ENCODE data around the gene CNGA2.

Gene CNGA2

GRCh38 chrX:151723156-151723760 is 11.3 kb upstream of the CNGA2 start:
- H3K36me3 Mint-ChIP-seq (ENCODE audit: low read depth), result no peaks in the 10 kb centered on the region
- H3K4me3 Mint-ChIP-seq, result no peak overlapping the region
- H3K4me1 Mint-ChIP-seq (ENCODE audit: low read depth), result peaks cover 6% of the 10 kb centered on the region
- intact Hi-C loops (cut with micrococcal nuclease), result no loop called here
- no peaks in the 10 kb centered on the region for H3K9me3 Mint-ChIP-seq
- H3K27ac Mint-ChIP-seq, result no peak overlapping the region
- H3K27me3 Mint-ChIP-seq, result no peaks in the 10 kb centered on the region

- intact Hi-C loops (cut with micrococcal nuclease), result no loop called here
- Mint-ChIP-seq H3K9me3 (no peaks in the 10 kb centered on the region), H3K36me3 (ENCODE audit: low read depth) (no peaks in the 10 kb centered on the region), H3K4me3 (no peak overlapping the region), H3K4me1 (ENCODE audit: low read depth) (peaks cover 6% of the 10 kb centered on the region), H3K27me3 (no peaks in the 10 kb centered on the region), H3K27ac (no peak overlapping the region)
Measured at GRCh38 chrX:151724563-151725337, 9.8 kb upstream of the CNGA2 start.

- peaks cover 6% of the 10 kb centered on the region for H3K4me1 Mint-ChIP-seq (ENCODE audit: low read depth)
- no peaks in the 10 kb centered on the region for H3K27me3 Mint-ChIP-seq
- intact Hi-C loops (cut with micrococcal nuclease), result no loop called here
- no peaks in the 10 kb centered on the region for H3K9me3 Mint-ChIP-seq
- H3K36me3 Mint-ChIP-seq (ENCODE audit: low read depth), result no peaks in the 10 kb centered on the region
- no peak overlapping the region for H3K27ac Mint-ChIP-seq
- H3K4me3 Mint-ChIP-seq, result no peak overlapping the region
Measured at GRCh38 chrX:151725338-151725614, 9.3 kb upstream of the CNGA2 start.

- Mint-ChIP-seq H3K4me1 (ENCODE audit: low read depth) (peaks cover 6% of the 10 kb centered on the region), H3K4me3 (no peak overlapping the region), H3K27me3 (no peaks in the 10 kb centered on the region), H3K9me3 (no peaks in the 10 kb centered on the region), H3K27ac (no peak overlapping the region), H3K36me3 (ENCODE audit: low read depth) (no peaks in the 10 kb centered on the region)
- intact Hi-C loops (cut with micrococcal nuclease), result no loop called here
Measured at GRCh38 chrX:151726751-151727150, 7.8 kb upstream of the CNGA2 start.

- no peaks in the 10 kb centered on the region for H3K36me3 Mint-ChIP-seq (ENCODE audit: low read depth)
- H3K4me3 Mint-ChIP-seq, result no peak overlapping the region
- H3K4me1 Mint-ChIP-seq (ENCODE audit: low read depth), result peaks cover 6% of the 10 kb centered on the region
- H3K27me3 Mint-ChIP-seq, result peaks cover 3% of the 10 kb centered on the region
- no peaks in the 10 kb centered on the region for H3K9me3 Mint-ChIP-seq
- no peak overlapping the region for H3K27ac Mint-ChIP-seq
- intact Hi-C loops (cut with micrococcal nuclease), result no loop called here
Measured at GRCh38 chrX:151727346-151727745, 7.2 kb upstream of the CNGA2 start.

- Mint-ChIP-seq H3K4me1 (ENCODE audit: low read depth) (peaks cover 6% of the 10 kb centered on the region), H3K4me3 (no peak overlapping the region), H3K27me3 (peaks cover 3% of the 10 kb centered on the region), H3K27ac (no peak overlapping the region), H3K9me3 (no peaks in the 10 kb centered on the region), H3K36me3 (ENCODE audit: low read depth) (no peaks in the 10 kb centered on the region)
- intact Hi-C loops (cut with micrococcal nuclease), result no loop called here
Measured at GRCh38 chrX:151729056-151729725, 5.4 kb upstream of the CNGA2 start.

GRCh38 chrX:151735219-151735618 is 673 bp downstream of the CNGA2 start:
- Mint-ChIP-seq H3K36me3 (ENCODE audit: low read depth) (no peaks in the 10 kb centered on the region), H3K9me3 (no peaks in the 10 kb centered on the region), H3K4me3 (no peak overlapping the region), H3K27me3 (peaks cover 7% of the 10 kb centered on the region), H3K27ac (no peak overlapping the region), H3K4me1 (ENCODE audit: low read depth) (no peaks in the 10 kb centered on the region)
- intact Hi-C loops (cut with micrococcal nuclease), result no loop called here

- peaks cover 7% of the 10 kb centered on the region for H3K27me3 Mint-ChIP-seq
- intact Hi-C loops (cut with micrococcal nuclease), result no loop called here
- no peaks in the 10 kb centered on the region for H3K4me1 Mint-ChIP-seq (ENCODE audit: low read depth)
- no peak overlapping the region for H3K4me3 Mint-ChIP-seq
- no peak overlapping the region for H3K27ac Mint-ChIP-seq
- no peaks in the 10 kb centered on the region for H3K9me3 Mint-ChIP-seq
- no peaks in the 10 kb centered on the region for H3K36me3 Mint-ChIP-seq (ENCODE audit: low read depth)
Measured at GRCh38 chrX:151736685-151737084, 2.1 kb downstream of the CNGA2 start.

- Mint-ChIP-seq H3K9me3 (no peaks in the 10 kb centered on the region), H3K36me3 (ENCODE audit: low read depth) (no peaks in the 10 kb centered on the region), H3K4me1 (ENCODE audit: low read depth) (no peaks in the 10 kb centered on the region), H3K27me3 (peaks cover 4% of the 10 kb centered on the region), H3K27ac (no peak overlapping the region), H3K4me3 (no peak overlapping the region)
- intact Hi-C loops (cut with micrococcal nuclease), result no loop called here
Measured at GRCh38 chrX:151737494-151737893, 2.9 kb downstream of the CNGA2 start.

GRCh38 chrX:151738751-151739150 is 4.2 kb downstream of the CNGA2 start:
- no peak overlapping the region for H3K4me3 Mint-ChIP-seq
- peaks cover 4% of the 10 kb centered on the region for H3K27me3 Mint-ChIP-seq
- H3K27ac Mint-ChIP-seq, result no peak overlapping the region
- no peaks in the 10 kb centered on the region for H3K4me1 Mint-ChIP-seq (ENCODE audit: low read depth)
- no peaks in the 10 kb centered on the region for H3K9me3 Mint-ChIP-seq
- intact Hi-C loops (cut with micrococcal nuclease), result no loop called here
- H3K36me3 Mint-ChIP-seq (ENCODE audit: low read depth), result no peaks in the 10 kb centered on the region

GRCh38 chrX:151741606-151742005 is 7.1 kb downstream of the CNGA2 start:
- intact Hi-C loops (cut with micrococcal nuclease), result no loop called here
- H3K4me3 Mint-ChIP-seq, result no peak overlapping the region

GRCh38 chrX:151742311-151742710 is 7.8 kb downstream of the CNGA2 start:
- H3K9me3 Mint-ChIP-seq, result no peaks in the 10 kb centered on the region
- no peak overlapping the region for H3K27ac Mint-ChIP-seq
- no peaks in the 10 kb centered on the region for H3K36me3 Mint-ChIP-seq (ENCODE audit: low read depth)
- no peaks in the 10 kb centered on the region for H3K4me1 Mint-ChIP-seq (ENCODE audit: low read depth)
- no peaks in the 10 kb centered on the region for H3K27me3 Mint-ChIP-seq
- H3K4me3 Mint-ChIP-seq, result no peak overlapping the region
- intact Hi-C loops (cut with micrococcal nuclease), result no loop called here

More at GRCh38 chrX:151741606-151742005, 7.1 kb downstream of the CNGA2 start:
- H3K27ac Mint-ChIP-seq, result no peak overlapping the region
- H3K36me3 Mint-ChIP-seq (ENCODE audit: low read depth), result no peaks in the 10 kb centered on the region
- H3K27me3 Mint-ChIP-seq, result no peaks in the 10 kb centered on the region
- H3K4me1 Mint-ChIP-seq (ENCODE audit: low read depth), result no peaks in the 10 kb centered on the region
- no peaks in the 10 kb centered on the region for H3K9me3 Mint-ChIP-seq

GRCh38 chrX:151743651-151744470 is 9.3 kb downstream of the CNGA2 start:
- H3K4me3 Mint-ChIP-seq, result no peak overlapping the region
- H3K36me3 Mint-ChIP-seq (ENCODE audit: low read depth), result no peaks in the 10 kb centered on the region
- H3K9me3 Mint-ChIP-seq, result no peaks in the 10 kb centered on the region
- H3K27me3 Mint-ChIP-seq, result no peaks in the 10 kb centered on the region
- no peaks in the 10 kb centered on the region for H3K4me1 Mint-ChIP-seq (ENCODE audit: low read depth)
- intact Hi-C loops (cut with micrococcal nuclease), result no loop called here
- no peak overlapping the region for H3K27ac Mint-ChIP-seq

- Mint-ChIP-seq H3K4me1 (ENCODE audit: low read depth) (no peaks in the 10 kb centered on the region), H3K4me3 (no peak overlapping the region), H3K27ac (no peak overlapping the region), H3K9me3 (no peaks in the 10 kb centered on the region), H3K36me3 (ENCODE audit: low read depth) (no peaks in the 10 kb centered on the region), H3K27me3 (no peaks in the 10 kb centered on the region)
- intact Hi-C loops (cut with micrococcal nuclease), result no loop called here
Measured at GRCh38 chrX:151745651-151746050, 11.1 kb downstream of the CNGA2 start.

Data from dendritic cell treated with granulocyte-macrophage colony-stimulating factor and Interleukin-4, amounts not matched to agents 40 ng/mL and 50 ng/mL, for 4 days (primary cell).